Caki2 (cell line): ENCODE measurements around the gene CEMIP2. TPM values are rescaled to one million over a fixed set of nuclear protein-coding genes. Genes with fewer than 3 reads are reported as not detected.
"Not testable (repeated sequence)": the region's sequence is repeated elsewhere in the genome, so short reads cannot be mapped to it uniquely, and the experiment has no call there.

ENCODE experiments used
- DNase-seq: peaks from one replicate; pipeline ENCODE4 v3.0.0-alpha.2; 2015; ENCODE audit warnings: low read depth
- in situ Hi-C: cut with HindIII; loops from 2 replicates; pipeline ENCODE4 v1.10.0; 2016; ENCODE audit warnings: low sequenced_read_pairs, low pct_unique_long_range_greater_than_20kb, mixed read lengths
- total RNA-seq: library from RNA; depleted of rRNA; stranded (reverse); fragments of >200 nt; shearing (Covaris generic); gene quantifications from 2 replicates; pipeline ENCODE4 v1.2.3, GENCODE V29; 2014; ENCODE audit warnings: low replicate concordance; rRNA removed

The CEMIP2 gene, protein sequence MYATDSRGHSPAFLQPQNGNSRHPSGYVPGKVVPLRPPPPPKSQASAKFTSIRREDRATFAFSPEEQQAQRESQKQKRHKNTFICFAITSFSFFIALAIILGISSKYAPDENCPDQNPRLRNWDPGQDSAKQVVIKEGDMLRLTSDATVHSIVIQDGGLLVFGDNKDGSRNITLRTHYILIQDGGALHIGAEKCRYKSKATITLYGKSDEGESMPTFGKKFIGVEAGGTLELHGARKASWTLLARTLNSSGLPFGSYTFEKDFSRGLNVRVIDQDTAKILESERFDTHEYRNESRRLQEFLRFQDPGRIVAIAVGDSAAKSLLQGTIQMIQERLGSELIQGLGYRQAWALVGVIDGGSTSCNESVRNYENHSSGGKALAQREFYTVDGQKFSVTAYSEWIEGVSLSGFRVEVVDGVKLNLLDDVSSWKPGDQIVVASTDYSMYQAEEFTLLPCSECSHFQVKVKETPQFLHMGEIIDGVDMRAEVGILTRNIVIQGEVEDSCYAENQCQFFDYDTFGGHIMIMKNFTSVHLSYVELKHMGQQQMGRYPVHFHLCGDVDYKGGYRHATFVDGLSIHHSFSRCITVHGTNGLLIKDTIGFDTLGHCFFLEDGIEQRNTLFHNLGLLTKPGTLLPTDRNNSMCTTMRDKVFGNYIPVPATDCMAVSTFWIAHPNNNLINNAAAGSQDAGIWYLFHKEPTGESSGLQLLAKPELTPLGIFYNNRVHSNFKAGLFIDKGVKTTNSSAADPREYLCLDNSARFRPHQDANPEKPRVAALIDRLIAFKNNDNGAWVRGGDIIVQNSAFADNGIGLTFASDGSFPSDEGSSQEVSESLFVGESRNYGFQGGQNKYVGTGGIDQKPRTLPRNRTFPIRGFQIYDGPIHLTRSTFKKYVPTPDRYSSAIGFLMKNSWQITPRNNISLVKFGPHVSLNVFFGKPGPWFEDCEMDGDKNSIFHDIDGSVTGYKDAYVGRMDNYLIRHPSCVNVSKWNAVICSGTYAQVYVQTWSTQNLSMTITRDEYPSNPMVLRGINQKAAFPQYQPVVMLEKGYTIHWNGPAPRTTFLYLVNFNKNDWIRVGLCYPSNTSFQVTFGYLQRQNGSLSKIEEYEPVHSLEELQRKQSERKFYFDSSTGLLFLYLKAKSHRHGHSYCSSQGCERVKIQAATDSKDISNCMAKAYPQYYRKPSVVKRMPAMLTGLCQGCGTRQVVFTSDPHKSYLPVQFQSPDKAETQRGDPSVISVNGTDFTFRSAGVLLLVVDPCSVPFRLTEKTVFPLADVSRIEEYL (N-terminal part only)
- total RNA-seq, result 30.8 and 43.2 TPM in 2 replicates

DNA sequence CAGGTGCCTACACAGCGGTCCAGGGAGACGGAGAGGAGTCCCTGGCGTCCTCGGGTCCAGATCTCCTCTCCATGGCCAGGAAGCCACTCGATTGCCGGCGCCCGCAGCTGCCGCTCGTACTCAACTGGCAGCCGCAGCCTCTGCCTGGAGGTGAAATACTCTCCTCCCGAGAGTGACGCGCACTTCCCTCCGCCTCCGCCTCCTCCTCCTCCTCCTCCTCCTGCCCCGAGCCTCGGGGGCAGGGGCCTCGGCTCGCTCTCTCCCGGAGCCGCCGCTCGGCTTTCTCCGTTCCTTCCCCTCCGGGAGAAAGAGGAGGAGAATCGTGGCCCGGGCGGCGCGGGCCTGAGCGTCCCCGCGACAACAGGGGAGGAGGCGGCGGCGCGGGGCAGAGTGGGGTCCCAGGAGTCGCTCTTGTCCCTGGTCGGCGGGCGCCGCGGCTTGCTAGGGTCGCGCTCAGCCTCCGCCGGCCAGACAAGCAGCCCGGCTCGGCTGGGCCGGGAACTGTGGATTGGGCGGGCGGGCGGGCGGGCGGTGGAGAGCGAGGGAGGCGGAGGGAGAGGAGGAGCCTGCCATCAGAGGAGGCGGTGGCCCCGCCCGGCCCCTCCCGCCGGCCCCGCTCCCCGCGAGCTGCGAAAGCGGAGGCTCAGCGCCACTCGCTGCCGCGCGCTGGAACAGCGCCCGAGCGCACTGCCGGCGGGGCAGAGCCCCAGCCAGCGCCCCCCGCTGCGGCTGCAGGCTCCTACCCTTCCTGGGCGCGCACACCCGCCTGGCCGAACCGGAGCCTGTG lies at the start of gene CEMIP2:
Gene CEMIP2, minus strand, starts transcription at position 126 of the 787 bp plus-strand sequence. CDS start 18,140 bp downstream, outside the sequence.
- in situ Hi-C loops, result no loop called here

DNA sequence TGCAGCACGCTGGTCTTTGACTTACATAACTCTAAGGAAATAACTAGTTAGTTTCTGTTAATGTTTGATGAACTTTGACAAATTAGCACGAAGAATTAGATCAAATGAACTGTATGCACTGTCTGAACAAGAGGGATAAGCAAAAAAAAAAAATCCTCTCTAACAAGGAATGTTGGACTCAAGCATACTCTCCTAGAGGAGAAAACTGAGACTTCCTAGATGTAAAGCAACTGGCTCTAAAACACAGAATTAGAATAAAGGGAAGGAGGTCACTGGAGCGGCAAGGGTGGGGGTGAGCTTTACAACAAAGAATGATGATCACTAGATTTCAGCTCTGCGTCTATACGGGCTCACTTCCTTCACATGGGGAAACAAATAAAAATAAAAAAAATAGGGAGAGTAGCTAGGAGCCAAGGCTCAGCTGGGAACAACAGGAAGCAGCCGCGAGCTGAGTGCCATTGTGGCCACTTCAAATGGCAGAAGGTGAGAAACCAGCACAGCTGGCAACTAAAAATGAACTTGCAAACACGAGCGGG lies 48.7 kb upstream of the CEMIP2 start:
- DNase-seq, result no peak
- in situ Hi-C loops, result no loop called here

More for the DNA sequence above, at the start of gene CEMIP2:
- DNase-seq, result peak; percentile 91

DNA sequence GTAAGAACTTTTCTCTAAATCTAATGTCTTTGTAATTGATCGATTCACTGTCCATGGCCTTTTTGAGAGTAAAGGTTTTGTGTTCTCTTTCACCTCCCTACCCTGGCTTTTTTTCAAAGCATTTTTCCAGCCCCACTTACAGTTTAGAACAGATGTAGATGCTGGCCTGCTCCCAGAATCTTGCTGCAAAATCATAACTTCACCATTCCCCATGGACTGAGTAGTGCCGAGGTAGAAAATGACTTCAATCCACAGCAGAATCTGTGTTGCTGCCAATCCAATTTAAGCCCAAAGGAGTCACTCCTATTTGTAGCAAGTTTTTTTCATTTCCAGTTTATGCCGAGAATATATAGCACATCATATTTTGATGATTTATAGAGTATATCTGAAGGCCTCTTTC lies 46.5 kb upstream of the CEMIP2 start:
- DNase-seq, result no peak
- in situ Hi-C loops, result no loop called here

DNA sequence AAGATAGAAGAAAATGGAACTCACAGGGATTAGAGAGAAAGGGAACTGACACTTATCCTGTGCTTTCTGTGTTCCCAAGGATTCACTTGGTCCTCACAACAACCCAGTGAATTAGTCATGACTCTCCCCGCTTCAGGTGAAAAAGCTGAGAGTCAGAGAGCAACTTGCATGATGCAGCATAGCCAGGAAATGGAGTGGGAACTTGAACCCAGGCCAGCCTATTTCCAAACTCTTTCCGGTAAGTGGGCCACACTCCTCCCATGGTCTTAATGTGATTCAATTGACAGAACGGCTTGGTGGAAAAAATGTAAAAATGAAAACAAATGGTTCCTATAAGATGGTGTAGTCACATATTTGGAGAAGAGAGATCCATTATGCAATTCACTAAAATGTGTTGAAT lies 45.9 kb upstream of the CEMIP2 start:
- no peak for DNase-seq
- in situ Hi-C loops, result no loop called here

DNA sequence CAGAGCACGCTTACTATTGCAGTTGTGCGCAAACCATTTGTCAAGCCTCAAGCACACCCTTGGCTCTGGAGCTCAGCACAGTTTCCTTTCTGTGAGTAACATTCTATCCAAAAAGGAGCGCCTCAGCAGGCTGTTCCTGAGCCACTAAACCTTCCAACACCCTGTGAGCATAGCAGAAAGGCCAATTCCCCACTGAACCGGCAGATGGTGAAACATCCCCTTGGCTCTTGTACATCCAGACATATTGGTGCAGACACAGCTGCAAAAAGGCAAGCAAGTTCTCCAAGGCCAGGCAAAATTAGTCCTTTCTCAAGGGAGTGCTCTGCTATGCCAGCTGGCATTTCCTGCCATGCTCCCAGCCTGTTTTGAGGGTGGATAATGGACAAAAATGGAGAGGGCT lies 44.1 kb upstream of the CEMIP2 start:
- in situ Hi-C loops, result no loop called here
- DNase-seq, result no peak

DNA sequence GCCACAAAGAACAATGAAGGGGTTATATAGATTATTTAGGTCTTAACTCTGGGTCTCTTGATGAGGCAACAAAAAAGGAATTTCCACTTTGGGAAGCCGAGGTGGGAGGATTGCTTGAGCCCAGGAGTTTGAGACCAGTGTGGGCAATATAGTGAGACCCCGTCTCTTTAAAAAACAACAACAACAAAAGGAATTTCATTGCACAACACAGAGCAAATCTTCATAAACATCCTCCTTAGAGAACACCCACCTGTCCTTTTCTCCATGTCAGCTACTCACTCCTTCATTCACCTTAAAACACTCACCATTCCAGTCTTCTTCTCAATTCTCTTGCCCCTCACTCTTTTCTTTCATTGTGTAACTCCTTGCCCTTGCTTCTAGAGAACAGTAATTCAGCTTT lies 39.8 kb upstream of the CEMIP2 start:
- no peak for DNase-seq
- in situ Hi-C loops, result no loop called here

DNA sequence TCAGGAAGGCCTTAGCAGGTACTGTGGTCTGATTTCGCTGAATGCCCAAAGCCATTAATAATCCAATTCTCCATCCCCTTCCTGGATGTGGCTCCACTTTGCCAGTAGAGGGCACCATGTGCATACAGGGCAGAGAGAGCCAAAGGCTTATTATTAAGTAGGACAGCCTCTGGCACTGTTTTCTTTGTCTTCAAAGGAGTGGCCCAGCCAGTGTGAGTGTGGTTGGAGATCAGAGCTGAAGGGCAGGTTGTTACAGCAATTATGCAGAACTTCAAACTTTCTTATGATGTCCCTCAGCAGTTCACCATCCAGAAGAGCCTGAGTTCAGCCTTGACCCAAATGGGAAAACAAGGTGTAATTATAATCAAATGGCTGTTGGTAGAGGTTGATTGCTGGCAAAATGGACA lies 38.6 kb upstream of the CEMIP2 start:
- in situ Hi-C loops, result no loop called here

DNA sequence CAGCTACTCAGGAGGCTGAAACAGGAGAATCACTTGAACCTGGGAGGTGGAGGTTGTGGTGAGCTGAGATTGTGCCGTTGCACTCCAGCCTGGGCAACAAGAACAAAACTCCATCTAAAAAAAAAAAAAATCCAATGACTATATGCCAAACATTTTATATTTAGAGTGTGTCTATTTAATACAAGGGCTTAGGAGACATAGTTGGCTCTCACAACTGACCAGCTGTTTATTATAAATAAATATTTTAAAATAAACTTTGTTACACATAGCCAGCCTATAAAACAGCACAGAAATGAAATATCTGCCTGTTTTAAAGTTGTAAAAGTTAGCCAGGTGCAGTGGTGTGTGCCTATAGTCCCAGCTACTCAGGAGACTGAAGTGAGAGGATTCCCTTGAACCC lies 36.8 kb upstream of the CEMIP2 start:
- in situ Hi-C loops, DNase-seq: not testable (repeated sequence)

More for the DNA sequence above, 38.6 kb upstream of the CEMIP2 start:
- DNase-seq, result peak; percentile 73

DNA sequence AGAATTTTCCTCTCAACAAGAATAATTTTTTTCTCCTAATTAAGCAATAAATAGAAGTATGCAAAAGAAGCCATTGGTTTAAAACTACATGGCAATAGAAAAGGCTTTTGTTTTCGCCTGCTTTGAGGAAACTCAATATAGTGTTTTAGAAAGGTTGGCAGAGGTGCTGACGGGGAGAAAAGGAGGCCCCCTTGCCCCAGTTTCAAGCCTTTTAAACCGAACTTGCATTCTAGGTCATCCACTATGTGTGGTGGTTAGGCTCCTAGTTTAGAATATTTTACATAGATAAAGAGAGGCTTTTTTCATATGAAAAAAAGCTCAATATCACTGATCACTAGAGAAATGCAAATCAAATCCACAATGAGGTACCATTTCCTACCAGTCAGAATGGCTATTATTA lies 33.5 kb upstream of the CEMIP2 start:
- in situ Hi-C loops, result no loop called here
- no peak for DNase-seq

DNA sequence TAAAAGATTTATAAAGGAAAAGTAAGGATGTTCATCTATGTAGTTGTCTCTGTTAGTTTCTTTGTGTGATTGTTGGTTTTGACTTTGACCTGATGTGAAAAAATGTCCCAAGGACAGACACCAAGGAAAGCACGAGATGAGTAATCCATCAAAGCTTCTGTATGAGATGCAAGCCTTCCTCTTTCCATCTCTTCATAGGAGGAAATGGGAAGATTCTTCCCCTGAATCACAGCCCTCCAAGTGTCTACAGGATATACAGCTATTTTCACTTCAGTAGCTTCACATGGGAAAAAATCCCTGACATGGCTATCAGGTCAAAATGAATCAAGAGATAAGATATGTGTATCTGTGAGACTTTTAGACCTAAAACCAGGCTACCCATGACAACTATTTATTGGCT lies 29.0 kb upstream of the CEMIP2 start:
- in situ Hi-C loops, result no loop called here
- no peak for DNase-seq

DNA sequence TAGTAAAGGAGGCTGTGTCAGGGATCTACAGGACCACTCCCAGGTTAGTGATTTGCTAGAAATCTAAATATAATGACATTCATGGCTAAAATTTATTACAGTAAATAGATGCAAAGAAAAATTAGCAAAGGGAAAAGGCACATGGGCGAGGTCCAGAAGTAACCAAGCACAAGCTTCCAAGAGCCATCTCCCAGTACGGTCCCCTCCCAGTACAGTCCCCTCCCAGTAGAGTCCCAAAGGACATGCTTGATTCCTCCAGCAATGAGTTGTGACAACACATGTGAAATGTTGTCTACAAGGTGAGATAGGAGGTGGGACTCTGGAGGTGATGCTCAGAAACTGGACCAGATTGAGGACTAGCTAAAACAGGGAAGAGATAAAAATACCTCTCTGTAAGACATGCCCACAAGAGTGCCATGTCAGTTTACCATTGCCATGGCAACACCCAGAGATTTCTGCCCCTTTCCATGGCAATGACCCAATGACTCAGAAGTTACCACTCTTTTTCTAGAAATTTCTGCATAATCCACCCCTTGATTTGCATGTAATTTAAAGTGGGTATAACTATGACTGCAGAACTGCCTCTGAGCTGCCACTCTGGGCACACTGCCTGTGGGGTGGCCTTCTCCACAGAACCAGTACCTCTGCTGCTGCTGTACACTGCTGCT lies 27.9 kb upstream of the CEMIP2 start:
- in situ Hi-C loops, result no loop called here
- peak; percentile 41 for DNase-seq

DNA sequence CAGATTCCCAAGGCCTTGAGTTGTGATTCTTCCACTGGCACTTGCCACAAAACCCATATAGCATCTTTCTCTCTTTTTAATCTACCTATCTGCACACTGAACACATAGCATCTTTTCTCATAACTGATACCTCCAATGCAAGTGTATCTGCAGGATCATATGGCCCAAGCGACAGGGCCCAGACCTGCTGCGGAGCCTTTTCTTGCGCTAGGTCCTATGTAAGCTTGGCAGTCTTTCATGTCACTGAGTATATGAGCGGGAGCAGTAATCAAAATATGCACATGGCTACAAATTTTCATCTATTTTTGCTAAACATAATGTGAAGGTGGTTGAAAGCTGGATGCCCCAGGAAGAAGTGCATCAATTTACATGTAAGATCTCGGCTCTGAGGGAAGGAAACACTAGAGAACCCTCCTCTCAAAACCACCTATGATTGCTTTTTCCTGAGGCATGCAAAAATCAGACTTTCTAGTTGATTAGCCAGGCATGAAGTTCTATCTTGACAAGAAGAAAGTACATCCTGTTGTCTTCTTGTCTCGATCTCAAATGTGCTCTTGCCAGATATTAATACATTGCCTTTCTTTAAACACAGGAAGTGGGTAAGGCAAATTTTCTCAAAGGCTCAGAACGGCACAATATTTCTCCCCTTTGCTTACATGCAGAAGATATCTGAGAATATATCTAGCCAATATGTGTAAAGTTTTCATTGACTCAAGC lies 26.9 kb upstream of the CEMIP2 start:
- DNase-seq, result peak; percentile 25
- in situ Hi-C loops, result no loop called here

DNA sequence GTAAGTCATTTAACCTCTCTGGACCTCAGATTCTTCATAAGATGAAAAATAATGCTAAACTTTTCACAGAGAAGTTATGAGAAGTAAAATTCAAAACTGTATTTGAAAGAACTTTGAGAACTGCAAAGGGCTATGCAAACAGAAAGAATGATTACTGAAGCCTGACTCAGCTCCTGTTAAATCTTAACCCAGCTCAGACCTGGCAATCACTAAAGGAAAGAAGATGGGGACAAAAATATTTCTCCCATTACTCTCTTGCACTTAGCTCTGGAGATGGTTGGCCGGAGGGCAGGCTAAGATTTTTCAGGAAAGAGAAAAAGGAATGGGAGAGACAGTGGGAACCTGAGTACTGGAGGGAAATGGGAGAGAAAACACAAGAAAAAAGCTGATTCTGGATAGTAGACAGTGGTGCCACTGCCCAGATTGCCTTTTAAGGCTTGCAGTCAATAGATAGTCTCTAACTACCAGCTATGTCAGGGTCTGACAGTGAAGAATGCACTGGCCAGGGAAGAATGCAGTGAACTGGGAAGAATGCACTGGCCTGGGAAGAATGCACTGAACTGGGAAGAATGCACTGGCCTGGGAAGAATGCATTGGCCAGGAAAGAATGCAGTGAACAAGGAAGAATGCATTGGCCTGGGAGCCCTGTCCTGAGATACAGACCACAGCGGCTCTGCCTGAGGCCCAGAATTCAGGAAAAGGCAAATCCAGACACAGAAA lies 25.2 kb upstream of the CEMIP2 start:
- in situ Hi-C loops, result no loop called here

DNA sequence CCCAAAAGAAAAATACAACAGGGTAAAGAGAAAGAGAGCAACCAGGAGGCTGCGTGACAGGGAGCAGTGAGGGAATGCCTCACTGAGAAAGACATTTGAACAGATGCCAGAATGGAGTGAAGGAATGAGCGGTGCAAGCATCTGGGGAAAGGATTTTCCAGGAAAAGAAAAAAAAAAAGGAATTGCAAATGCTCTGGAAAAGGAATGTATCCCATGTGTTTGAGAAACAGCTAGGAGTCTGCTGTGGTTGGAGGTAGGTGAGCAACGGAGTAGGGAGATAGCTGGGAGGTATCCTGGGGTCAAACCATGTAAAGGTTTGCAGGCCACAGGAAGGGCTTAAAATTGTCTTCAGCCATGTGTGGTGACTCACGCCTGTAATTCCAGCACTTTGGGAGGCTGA lies 23.6 kb upstream of the CEMIP2 start:
- DNase-seq, result peak; percentile 70
- in situ Hi-C loops, result no loop called here

More for the DNA sequence above, 25.2 kb upstream of the CEMIP2 start:
- DNase-seq, result peak; percentile 79

DNA sequence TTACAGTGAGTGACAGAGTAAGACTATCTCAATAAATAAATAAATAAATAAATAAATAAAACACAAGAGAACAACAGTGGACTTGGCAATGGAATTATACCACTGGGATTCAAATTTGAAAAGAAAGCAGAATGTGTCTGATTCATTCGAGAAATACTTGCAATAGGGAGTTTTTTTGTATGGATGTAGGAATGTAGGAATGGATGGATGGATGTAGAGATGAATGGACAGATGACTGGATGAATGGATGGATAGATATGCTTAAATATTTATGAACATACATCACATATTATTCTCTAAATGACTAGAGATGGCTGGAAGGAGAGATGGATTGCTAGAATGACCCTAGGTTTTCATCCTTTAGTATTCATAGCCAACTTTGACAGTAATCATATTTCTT lies 22.0 kb upstream of the CEMIP2 start:
- no peak for DNase-seq
- in situ Hi-C loops, result no loop called here

DNA sequence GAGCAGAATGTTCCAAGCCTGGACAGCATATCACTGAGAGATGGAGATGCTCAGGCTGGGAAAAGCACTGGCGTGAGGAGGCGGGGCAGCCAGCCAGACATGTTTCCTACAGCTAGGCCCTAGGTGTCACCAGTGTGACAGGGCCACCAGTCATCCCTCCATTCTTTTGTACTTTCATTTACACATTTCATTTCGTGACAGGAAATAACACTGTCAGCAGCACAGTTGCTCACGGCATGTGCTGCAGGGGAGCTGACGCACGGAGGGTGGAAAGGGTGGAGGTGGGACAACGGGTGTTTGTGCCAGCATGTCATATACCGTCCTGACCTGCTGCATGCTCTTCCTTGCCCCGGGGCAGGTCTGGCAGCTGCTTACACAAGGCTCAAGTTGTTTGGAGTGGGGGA lies 14.8 kb upstream of the CEMIP2 start:
- in situ Hi-C loops, result no loop called here
- DNase-seq, result peak; percentile 59
